Naive B cell (primary cell): ENCODE measurements around the gene TAF6. TPM values are rescaled to one million over a fixed set of nuclear protein-coding genes. Genes with fewer than 3 reads are reported as not detected.
"Not testable (repeated sequence)": the region's sequence is repeated elsewhere in the genome, so short reads cannot be mapped to it uniquely, and the experiment has no call there.

Experiments used
- ATAC-seq, 2 donors: fragments of 150-1000 bp; cut with Tn5 transposase; 2 replicates each; pipeline ENCODE4 v1.10.0; 2021; ENCODE audit warnings: low read depth in 2 of 2, mild to moderate bottlenecking in 2 of 2, moderate library complexity in 2 of 2
- DNase-seq: peaks from one replicate; pipeline ENCODE4 v3.0.0; 2022
- H3K27ac Mint-ChIP-seq, 6 donors: one replicate each; pipeline ENCODE4 v1.8.0; 2020 to 2022; ENCODE audit warnings: mild to moderate bottlenecking in 6 of 6, mixed read lengths in 6 of 6, moderate library complexity in 5 of 6, inconsistent platforms in 2 of 6
- H3K27me3 Mint-ChIP-seq, 3 donors: one replicate each; pipeline ENCODE4 v1.8.0; 2021 to 2022; ENCODE audit warnings: mixed read lengths in 3 of 3, mild to moderate bottlenecking in 1 of 3
- H3K36me3 Mint-ChIP-seq, 2 donors: one replicate each; pipeline ENCODE4 v1.8.0; 2020 to 2022; ENCODE audit warnings: mixed read lengths in 2 of 2, inconsistent platforms in 1 of 2, mild to moderate bottlenecking in 1 of 2
- H3K4me1 Mint-ChIP-seq, 3 donors: one replicate each; pipeline ENCODE4 v1.8.0; 2020 to 2022; ENCODE audit warnings: mixed read lengths in 3 of 3, inconsistent platforms in 1 of 3, mild to moderate bottlenecking in 1 of 3, moderate library complexity in 1 of 3
- H3K4me3 Mint-ChIP-seq, 8 donors: one replicate each; pipeline ENCODE4 v1.8.0; 2020 to 2022; ENCODE audit warnings: mild to moderate bottlenecking in 8 of 8, mixed read lengths in 8 of 8, moderate library complexity in 8 of 8, inconsistent platforms in 2 of 8
- H3K9me3 Mint-ChIP-seq, 7 donors: one replicate each; pipeline ENCODE4 v1.8.0; 2020 to 2022; ENCODE audit warnings: mixed read lengths in 7 of 7, mild to moderate bottlenecking in 5 of 7, inconsistent platforms in 2 of 7, moderate library complexity in 1 of 7
- polyA plus RNA-seq, 6 donors: library from polyadenylated mRNA; unstranded; fragments of 300-500 nt; fragmentation: Illumina TruSeq; gene quantifications; one replicate each; pipeline ENCODE4 v1.2.3, GENCODE V29; 2021; ENCODE audit warnings: low read depth in 6 of 6

The TAF6 gene
- polyA plus RNA-seq, 6 donors from 2014 or later, result 16.8 to 32.2 (median 21.6) TPM

- peak overlapping the region; percentile 76 to 95 (median 90) for H3K27ac Mint-ChIP-seq
- no peaks in the 10 kb centered on the region for H3K9me3 Mint-ChIP-seq
- DNase-seq (no peak), ATAC-seq (peak; percentile 35 to 51)
- H3K36me3 Mint-ChIP-seq, result peaks cover 5 to 8% of the 10 kb centered on the region in 2 donors
- H3K4me1 Mint-ChIP-seq, result peaks cover 26 to 70% (median 64%) of the 10 kb centered on the region in 3 donors
- H3K27me3 Mint-ChIP-seq, result no peaks in the 10 kb centered on the region
- H3K4me3 Mint-ChIP-seq, result peak overlapping the region; percentile 78 to 92 (median 88)
Measured at GRCh38 chr7:100156331-100157068, 37.3 kb upstream of the TAF6 start.

- Mint-ChIP-seq H3K4me3 (peak overlapping the region in 7 of 8 donors; percentile 12 to 92 (median 78)), H3K27ac (peak overlapping the region in 2 of 6 donors; percentile 79 to 90), H3K36me3 (peaks cover 5 to 8% of the 10 kb centered on the region in 2 donors), H3K9me3 (no peaks in the 10 kb centered on the region), H3K4me1 (peaks cover 26 to 71% (median 66%) of the 10 kb centered on the region in 3 donors), H3K27me3 (no peaks in the 10 kb centered on the region)
- DNase-seq, result no peak
- ATAC-seq, result no peak
Measured at GRCh38 chr7:100155553-100156317, 36.6 kb upstream of the TAF6 start.

GRCh38 chr7:100154651-100155491, 35.7 kb upstream of the TAF6 start:
- Mint-ChIP-seq H3K4me1 (peaks cover 34 to 79% (median 75%) of the 10 kb centered on the region in 3 donors), H3K4me3 (peak overlapping the region in 4 of 8 donors; percentile 12 to 91 (median 52)), H3K27me3 (no peaks in the 10 kb centered on the region), H3K9me3 (no peaks in the 10 kb centered on the region), H3K36me3 (peaks cover 5 to 8% of the 10 kb centered on the region in 2 donors), H3K27ac (no peak overlapping the region)
- no peak for DNase-seq
- no peak for ATAC-seq

- H3K27me3 Mint-ChIP-seq, result no peaks in the 10 kb centered on the region
- ATAC-seq (no peak), DNase-seq (no peak)
- H3K4me3 Mint-ChIP-seq, result peak overlapping the region in 4 of 8 donors; percentile 16 to 62 (median 30)
- H3K36me3 Mint-ChIP-seq, result peaks cover 5 to 8% of the 10 kb centered on the region in 2 donors
- peaks cover 35 to 78% (median 71%) of the 10 kb centered on the region in 3 donors for H3K4me1 Mint-ChIP-seq
- H3K27ac Mint-ChIP-seq, result peak overlapping the region in 4 of 6 donors; percentile 47 to 87 (median 64)
- no peaks in the 10 kb centered on the region for H3K9me3 Mint-ChIP-seq
Measured at GRCh38 chr7:100153708-100154535, 34.8 kb upstream of the TAF6 start.

- DNase-seq, result no peak
- Mint-ChIP-seq H3K4me3 (peak overlapping the region in 4 of 8 donors; percentile 16 to 71 (median 44)), H3K36me3 (peaks cover 5 to 8% of the 10 kb centered on the region in 2 donors), H3K27me3 (no peaks in the 10 kb centered on the region), H3K27ac (peak overlapping the region in 3 of 6 donors; percentile 59 to 69 (median 64)), H3K9me3 (no peaks in the 10 kb centered on the region), H3K4me1 (peaks cover 43 to 82% (median 74%) of the 10 kb centered on the region in 3 donors)
- ATAC-seq, result no peak
Measured at GRCh38 chr7:100152937-100153666, 33.9 kb upstream of the TAF6 start.

- Mint-ChIP-seq H3K27me3 (no peaks in the 10 kb centered on the region), H3K9me3 (no peaks in the 10 kb centered on the region), H3K4me3 (peak overlapping the region in 7 of 8 donors; percentile 43 to 81 (median 71)), H3K36me3 (peaks cover 5 to 8% of the 10 kb centered on the region in 2 donors), H3K4me1 (peaks cover 39 to 78% (median 69%) of the 10 kb centered on the region in 3 donors), H3K27ac (peak overlapping the region in 5 of 6 donors; percentile 30 to 92 (median 73))
- ATAC-seq (no peak), DNase-seq (peak; percentile 45)
Measured at GRCh38 chr7:100152404-100152803, 33.2 kb upstream of the TAF6 start.

GRCh38 chr7:100148559-100149328, 29.6 kb upstream of the TAF6 start, which contains the start of gene LAMTOR4:
Gene LAMTOR4 (plus strand): TSS chr7:100148918. CDS start chr7:100148973, 55 bp downstream.
- ATAC-seq (peak; percentile 92), DNase-seq (peak; percentile 97)
- Mint-ChIP-seq H3K9me3 (no peaks in the 10 kb centered on the region), H3K36me3 (peaks cover 5 to 8% of the 10 kb centered on the region in 2 donors), H3K27ac (peak within 1 kb of the TSS; percentile 94 to 98 (median 96)), H3K27me3 (no peaks in the 10 kb centered on the region), H3K4me1 (peaks cover 28 to 51% (median 43%) of the 10 kb centered on the region in 3 donors), H3K4me3 (peak within 1 kb of the TSS; percentile 87 to 100 (median 97))

GRCh38 chr7:100148225-100148558, 29.0 kb upstream of the TAF6 start:
- no peak for DNase-seq
- peak; percentile 0 to 5 for ATAC-seq
- Mint-ChIP-seq H3K27ac (peak overlapping the region; percentile 94 to 98 (median 96)), H3K9me3 (no peaks in the 10 kb centered on the region), H3K36me3 (peaks cover 5 to 8% of the 10 kb centered on the region in 2 donors), H3K4me1 (peaks cover 25 to 45% (median 37%) of the 10 kb centered on the region in 3 donors), H3K4me3 (peak overlapping the region; percentile 87 to 100 (median 97)), H3K27me3 (no peaks in the 10 kb centered on the region)

GRCh38 chr7:100147278-100147677, 28.1 kb upstream of the TAF6 start:
- Mint-ChIP-seq H3K4me3 (peak overlapping the region in 1 of 8 donors; percentile 91), H3K36me3 (peaks cover under 1 to 2% of the 10 kb centered on the region in 2 donors), H3K4me1 (peaks cover 20 to 36% (median 28%) of the 10 kb centered on the region in 3 donors), H3K27me3 (no peaks in the 10 kb centered on the region), H3K27ac (peak overlapping the region in 2 of 6 donors; percentile 50 to 95), H3K9me3 (no peaks in the 10 kb centered on the region)
- no peak for DNase-seq
- no peak for ATAC-seq

GRCh38 chr7:100146350-100146749, 27.2 kb upstream of the TAF6 start:
- not testable (repeated sequence) for H3K36me3 Mint-ChIP-seq, ATAC-seq, DNase-seq, H3K27me3 Mint-ChIP-seq, H3K27ac Mint-ChIP-seq, H3K9me3 Mint-ChIP-seq
- Mint-ChIP-seq H3K4me1 (peaks cover 18 to 33% (median 23%) of the 10 kb centered on the region in 3 donors), H3K4me3 (peak overlapping the region in 1 of 8 donors; percentile 14)

GRCh38 chr7:100142461-100142860, 23.3 kb upstream of the TAF6 start:
- H3K27me3 Mint-ChIP-seq, result no peaks in the 10 kb centered on the region
- H3K27ac Mint-ChIP-seq, result no peak overlapping the region
- H3K36me3 Mint-ChIP-seq, result no peaks in the 10 kb centered on the region
- H3K9me3 Mint-ChIP-seq, result no peaks in the 10 kb centered on the region
- no peak for DNase-seq
- H3K4me1 Mint-ChIP-seq, result peaks cover 3 to 27% (median 17%) of the 10 kb centered on the region in 3 donors
- H3K4me3 Mint-ChIP-seq, result no peak overlapping the region
- ATAC-seq, result no peak
